GM12874 (cell line): ENCODE measurements around the gene CDC34.

Experiments used
- TF ChIP-seq, protein P1 (sequence below): IDR thresholded peaks from 2 replicates; pipeline ENCODE4 v1.5.1; 2011; ENCODE audit warnings: low read depth, mild to moderate bottlenecking, control low read depth, low read length, moderate library complexity; ENCODE audit not compliant: insufficient read depth

CDC34 gene

DNA sequence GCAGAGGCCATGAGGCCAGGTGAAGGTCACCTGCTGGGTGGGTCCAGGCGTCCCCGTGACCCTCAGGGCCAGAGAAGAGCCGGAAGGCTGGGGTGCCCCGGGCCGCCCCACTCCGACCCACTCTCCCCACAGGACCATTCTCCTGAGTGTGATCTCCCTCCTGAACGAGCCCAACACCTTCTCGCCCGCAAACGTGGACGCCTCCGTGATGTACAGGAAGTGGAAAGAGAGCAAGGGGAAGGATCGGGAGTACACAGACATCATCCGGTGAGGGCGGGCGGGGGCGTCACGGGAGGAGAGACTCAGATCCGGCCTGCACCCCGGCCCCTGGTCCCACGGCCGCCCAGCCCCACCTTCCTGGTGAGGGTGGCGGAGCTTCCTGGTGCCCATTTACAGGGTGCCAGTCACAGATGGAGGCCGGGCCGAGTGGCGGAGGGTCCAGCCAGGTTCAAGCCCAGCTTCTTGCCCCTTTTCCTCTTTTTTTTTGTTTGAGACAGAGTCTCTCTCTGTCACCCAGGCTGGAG is 5.4 kb downstream of the CDC34 start:
- TF ChIP-seq, protein P1, sequence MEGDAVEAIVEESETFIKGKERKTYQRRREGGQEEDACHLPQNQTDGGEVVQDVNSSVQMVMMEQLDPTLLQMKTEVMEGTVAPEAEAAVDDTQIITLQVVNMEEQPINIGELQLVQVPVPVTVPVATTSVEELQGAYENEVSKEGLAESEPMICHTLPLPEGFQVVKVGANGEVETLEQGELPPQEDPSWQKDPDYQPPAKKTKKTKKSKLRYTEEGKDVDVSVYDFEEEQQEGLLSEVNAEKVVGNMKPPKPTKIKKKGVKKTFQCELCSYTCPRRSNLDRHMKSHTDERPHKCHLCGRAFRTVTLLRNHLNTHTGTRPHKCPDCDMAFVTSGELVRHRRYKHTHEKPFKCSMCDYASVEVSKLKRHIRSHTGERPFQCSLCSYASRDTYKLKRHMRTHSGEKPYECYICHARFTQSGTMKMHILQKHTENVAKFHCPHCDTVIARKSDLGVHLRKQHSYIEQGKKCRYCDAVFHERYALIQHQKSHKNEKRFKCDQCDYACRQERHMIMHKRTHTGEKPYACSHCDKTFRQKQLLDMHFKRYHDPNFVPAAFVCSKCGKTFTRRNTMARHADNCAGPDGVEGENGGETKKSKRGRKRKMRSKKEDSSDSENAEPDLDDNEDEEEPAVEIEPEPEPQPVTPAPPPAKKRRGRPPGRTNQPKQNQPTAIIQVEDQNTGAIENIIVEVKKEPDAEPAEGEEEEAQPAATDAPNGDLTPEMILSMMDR, result no peak

DNA sequence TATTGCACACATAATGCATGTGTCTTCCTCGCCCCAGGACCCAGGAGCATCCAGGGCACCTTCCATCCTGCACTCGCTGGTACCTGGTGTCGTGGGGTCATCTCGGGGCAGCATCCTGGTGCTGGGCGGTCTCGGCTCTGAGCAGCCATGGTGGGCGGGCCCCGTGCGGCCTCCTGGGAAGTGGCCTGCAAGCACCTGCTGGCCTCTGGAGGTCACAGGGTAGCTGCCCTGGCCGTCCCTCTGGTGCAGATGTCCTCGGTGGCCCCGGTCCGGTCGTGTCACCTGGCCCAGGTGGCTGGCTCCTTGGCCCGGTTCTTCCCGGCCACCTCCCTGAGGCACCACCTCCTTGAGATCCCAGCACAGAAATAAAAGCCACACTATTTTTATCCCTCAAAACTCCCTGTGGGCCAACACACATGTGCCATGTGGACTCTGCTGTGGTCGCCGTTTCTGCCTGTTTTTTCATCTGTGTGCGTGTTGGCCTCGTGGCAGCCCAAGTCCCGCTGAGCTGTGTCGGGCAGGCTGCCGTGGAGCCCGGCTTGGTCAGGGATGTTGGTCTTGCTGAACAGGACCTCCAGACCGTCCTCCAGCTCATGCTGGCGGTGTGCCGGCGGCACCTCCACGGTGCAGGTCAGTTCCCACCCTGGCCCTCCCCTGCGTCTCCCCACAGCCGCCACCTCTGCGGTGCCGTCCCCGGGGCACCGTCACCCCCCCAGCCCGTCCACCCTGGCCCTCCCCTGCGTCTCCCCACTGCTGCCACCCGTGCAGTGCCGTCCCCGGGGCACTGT is 7.3 kb downstream of the CDC34 start:
- TF ChIP-seq, protein P1, result no peak

DNA sequence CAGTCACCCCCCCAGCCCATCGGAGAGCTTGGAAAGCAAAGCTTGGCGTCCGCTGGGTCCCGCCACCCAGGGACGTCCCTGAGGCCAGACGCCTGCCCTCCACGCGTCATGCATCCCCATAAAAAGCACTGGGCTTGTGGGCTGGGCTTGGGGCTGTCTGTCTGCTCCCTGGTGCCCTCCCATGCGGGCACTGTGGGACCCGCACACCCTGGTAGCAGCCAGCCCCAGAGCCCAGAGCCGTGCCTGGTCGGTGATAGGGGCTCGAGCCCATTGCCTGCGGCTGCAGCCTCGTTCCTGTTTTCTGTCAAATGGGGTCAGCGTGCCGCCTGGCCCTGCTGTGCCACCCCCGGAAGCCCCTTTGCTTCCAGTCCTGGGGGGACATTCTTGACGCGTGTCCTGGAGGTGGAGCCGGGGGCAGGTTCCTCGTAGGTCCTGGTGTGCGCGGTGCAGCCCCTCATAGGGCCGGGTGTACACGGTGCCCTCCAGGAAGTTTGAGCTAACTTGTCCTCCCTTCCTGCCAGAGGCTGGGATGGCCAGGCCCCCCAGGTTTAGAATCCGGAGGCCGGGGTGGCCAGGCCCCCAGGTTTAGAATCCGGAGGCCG is 8.0 kb downstream of the CDC34 start:
- TF ChIP-seq, protein P1, result no peak

DNA sequence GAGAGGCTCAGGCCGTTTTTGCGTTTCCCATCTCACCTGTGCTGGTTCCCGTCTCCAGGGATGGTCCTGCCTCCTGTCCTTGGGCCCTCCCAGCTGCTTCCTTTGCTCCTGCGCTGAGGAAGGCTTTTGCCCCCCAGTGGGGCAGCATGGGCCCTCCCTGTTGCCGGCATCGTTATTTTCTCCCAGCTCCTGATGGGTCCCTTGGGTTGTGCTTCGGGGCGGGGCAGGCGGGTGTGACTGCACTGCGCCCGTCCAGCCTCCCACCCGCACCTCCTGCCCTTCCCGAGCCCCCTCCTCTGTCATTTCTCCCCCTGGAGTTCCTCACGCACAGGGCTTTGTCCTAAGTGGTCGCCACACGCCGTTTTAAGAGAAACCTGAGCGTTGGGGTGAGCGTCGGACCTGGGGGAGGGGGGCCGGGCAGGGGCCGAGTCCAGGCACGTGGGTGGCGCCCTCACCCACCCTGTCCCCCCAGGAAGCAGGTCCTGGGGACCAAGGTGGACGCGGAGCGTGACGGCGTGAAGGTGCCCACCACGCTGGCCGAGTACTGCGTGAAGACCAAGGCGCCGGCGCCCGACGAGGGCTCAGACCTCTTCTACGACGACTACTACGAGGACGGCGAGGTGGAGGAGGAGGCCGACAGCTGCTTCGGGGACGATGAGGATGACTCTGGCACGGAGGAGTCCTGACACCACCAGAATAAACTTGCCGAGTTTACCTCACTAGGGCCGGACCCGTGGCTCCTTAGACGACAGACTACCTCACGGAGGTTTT is 9.5 kb downstream of the CDC34 start:
- TF ChIP-seq, protein P1, result no peak

DNA sequence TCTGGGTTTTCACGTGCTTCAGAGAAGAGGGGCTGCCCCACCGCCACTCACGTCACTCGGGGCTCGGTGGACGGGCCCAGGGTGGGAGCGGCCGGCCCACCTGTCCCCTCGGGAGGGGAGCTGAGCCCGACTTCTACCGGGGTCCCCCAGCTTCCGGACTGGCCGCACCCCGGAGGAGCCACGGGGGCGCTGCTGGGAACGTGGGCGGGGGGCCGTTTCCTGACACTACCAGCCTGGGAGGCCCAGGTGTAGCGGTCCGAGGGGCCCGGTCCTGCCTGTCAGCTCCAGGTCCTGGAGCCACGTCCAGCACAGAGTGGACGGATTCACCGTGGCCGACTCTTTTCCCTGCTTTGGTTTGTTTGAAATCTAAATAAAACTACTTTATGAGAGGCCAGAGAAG is 10.1 kb downstream of the CDC34 start:
- TF ChIP-seq, protein P1, result no peak

DNA sequence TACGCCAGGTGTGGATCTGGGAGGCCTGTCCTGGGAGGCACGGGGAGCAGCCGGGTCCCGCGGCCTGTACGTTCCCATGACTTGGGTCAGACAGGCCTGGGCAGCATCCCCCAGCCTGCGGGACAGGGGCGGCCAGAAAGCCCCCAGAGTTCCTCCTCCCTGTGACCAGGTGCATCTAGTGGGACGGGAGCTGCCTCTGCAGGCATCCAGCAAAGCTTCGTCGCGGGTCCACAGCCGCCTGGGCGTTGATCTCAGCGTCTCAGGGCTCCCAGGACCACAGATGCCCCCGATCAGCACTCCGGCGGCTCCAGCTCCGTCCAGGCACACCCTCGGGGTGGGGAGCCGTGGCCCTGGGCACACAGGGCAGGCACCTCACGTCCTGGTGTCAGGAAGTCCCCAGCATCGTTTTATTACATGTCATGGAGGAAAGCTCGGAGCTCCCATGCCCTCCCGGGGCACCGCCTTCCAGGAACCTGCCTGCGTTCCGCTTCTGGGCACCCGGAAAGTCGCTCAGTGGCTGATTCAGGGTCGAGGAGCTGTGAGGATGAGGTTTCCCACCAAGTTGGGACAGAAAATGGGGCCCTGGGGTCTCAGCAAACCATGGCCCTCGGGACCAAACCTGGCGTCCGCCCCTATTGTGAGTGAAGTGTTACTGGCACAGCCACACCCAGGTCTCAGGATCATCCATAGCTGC is 10.8 kb downstream of the CDC34 start:
- TF ChIP-seq, protein P1, result no peak
